LNCAP (cell line): ENCODE data around the gene TARBP2.
A peak's percentile ranks its signal among the peaks of the same experiment; 100 is the strongest.

Experiments used
- CTCF ChIP-seq: fragments of 450-650 bp; IDR thresholded peaks from 2 replicates; pipeline ENCODE4 v1.5.1; 2017; ENCODE audit warnings: mild to moderate bottlenecking

TARBP2 gene

GRCh38 chr12:53532524-53533445 is 31.7 kb downstream of the TARBP2 start:
- TF ChIP-seq CTCF, result no peak

DNA sequence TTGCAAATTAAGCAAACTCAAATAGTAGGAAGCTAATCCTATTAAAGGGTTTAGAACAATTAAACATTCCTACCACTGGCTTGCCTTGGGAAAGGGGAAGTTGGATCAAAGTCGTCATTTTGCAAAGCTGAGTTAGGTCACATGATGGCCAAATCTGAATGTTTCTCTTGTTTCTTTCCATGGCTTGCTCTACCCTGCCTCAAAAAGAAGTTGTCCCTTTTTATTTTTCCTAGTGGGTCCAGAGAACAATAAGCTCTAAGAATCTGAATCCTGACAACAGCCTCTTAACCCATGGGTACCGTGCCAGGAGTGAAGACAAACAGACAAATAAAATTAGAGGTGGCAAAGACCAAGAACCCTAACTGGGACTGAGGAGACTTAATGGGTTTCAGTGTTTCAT is 32.4 kb downstream of the TARBP2 start:
- TF ChIP-seq CTCF, result no peak

DNA sequence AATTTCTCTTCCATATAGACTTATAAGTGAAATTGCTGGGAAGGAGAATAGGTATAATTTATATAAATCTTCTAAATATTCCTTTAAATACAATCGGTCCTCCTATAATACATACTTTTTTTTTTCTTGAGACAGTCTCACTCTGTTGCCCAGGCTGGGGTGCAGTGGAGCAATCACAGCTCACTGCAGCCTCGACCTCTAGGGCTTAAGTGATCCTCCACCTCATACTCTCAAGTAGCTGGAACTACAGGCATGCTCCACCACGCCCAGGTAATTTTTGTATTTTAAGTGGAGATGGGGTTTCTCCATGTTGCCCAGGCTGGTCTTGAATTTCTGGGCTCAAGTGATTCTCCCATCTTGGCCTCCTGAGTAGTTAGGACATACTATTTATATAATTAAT is 35.9 kb downstream of the TARBP2 start:
- TF ChIP-seq CTCF, result no peak

DNA sequence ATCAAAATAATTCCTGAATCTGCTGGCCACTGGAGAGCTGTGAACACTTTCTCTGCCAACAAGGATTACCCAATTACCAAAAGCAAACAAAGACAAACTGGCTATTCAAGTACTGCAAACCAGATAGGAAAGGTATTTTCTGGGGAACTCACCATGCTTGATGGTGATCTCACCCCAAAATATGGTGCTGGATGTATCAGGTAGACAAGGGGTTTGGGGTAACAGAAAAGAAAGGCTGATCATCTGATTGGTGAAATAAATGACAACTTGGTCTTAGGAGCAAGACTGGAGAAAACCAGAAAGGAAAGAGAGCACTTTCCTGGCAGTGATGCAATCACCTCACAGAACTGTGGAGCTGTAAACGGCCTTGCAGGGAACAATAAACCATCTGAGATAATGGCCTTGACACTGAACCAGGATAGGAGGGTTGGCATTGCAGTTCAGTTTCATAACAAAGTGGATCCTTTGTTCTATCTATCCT is 37.2 kb downstream of the TARBP2 start:
- TF ChIP-seq CTCF, result no peak

GRCh38 chr12:53539526-53539925 is 38.4 kb downstream of the TARBP2 start:
- no peak for TF ChIP-seq CTCF

DNA sequence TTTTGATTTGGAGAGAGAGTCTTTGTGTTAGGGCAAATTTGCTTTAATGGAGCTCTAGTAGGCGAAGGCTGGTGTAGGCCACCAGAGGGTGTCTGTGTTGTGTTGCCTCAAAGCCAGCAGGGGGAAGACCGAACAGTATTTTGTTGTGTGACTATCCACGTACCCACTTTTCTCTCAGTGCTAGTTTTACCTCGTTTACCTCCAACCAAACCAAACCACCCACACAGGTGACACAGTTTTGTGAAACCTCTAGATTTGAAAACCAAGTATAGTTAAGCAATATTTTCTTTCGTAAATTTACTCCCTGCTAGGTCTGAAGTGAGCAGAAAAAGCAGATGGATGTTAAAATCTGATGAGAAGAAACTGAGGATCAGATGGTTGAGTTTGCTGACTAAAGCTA is 42.5 kb downstream of the TARBP2 start:
- TF ChIP-seq CTCF, result peak; percentile 87

DNA sequence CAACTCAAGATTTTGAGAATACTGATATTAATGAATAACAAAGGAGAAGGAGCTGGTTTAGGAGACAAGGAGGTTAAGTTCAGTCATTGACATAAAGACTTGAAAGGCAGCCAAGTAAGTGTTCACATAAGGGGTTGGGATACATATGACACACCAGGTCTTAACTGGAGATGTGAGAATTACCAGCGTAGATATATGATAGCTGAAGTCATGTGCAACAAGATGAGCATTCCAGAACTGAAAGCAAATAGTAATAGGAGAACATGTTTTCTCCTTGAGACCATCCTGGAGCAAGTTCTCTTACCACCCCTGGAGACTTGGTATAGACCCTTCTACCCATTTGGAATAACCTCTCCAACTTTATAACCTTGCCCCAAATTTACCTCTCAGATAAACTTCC is 49.5 kb downstream of the TARBP2 start:
- no peak for TF ChIP-seq CTCF
